Measurements from ENCODE around the gene UBR4. TPM values are rescaled to one million over a fixed set of nuclear protein-coding genes. Genes with fewer than 3 reads are reported as not detected.

The UBR4 gene
- polyA plus RNA-seq, 2 of the 4 experiments (the other 2 are of a cell fraction), result 55.8 to 74.3 TPM

DNA sequence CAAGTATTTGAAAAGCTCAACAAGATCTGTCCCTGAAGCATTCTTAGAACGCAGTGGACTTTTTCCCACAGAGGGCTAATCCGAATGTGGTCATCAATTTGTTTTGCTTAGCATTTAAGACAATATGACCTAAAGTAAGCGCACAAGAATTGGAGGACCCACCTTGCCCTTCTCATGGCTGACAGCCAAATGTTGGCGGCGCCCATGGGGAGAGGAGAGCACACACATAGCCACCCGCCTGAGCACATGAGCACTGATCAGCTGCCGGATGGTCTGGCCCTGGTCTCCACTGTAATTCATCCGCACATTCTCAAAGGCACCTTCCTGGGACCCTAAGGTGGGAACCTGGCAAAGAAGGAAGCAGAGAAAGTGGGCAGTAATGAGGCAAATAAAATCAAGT, 52.4 kb downstream of the UBR4 start (continued):
- TF ChIP-seq NFE2L2 (conservative IDR thresholded peaks at IDR 0.05; ENCODE audit: low read length) (no peak), POLR2A (IDR thresholded peaks at IDR 0.05; ENCODE audit: low read length) (no peak)

DNA sequence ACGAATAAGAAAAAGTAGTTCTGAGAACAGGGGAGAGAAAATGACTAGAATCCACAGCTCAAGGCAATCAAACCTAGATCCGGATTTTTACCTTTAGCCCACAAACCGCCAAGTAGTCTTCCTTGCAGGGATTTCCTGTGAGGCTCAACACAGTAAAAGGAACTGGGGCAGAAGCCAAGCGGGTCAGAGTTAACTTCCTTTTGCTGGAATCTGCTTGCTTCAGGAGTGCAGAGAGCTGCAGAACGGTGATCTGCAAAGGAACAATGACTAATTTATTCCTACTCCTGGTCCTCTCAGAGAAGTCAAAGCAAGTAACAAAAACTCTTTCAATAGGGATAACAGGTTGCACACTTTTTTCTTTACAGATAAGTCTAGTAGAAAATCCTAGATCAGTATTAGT, 53.4 kb downstream of the UBR4 start:
- ChIA-PET CTCF (interaction anchor here (1.3 kb wide), 1 partner anchor 61 kb away, joined by 3 read pairs; no protein-coding TSS in a partner anchor), POLR2A (no interaction called here)
- Histone ChIP-seq H3K27ac (no peak overlapping the region), H3K9me3 (no peaks in the 10 kb centered on the region), H3K4me3 (no peak overlapping the region), H3K4me2 (no peak overlapping the region), H3K4me1 (no peaks in the 10 kb centered on the region)
- ATAC-seq (no peak), DNase-seq (ENCODE audit: low read depth in 1 of 2, low spot score in 1 of 2) (no peak), FAIRE-seq (no peak)
- TF ChIP-seq, protein P1, sequence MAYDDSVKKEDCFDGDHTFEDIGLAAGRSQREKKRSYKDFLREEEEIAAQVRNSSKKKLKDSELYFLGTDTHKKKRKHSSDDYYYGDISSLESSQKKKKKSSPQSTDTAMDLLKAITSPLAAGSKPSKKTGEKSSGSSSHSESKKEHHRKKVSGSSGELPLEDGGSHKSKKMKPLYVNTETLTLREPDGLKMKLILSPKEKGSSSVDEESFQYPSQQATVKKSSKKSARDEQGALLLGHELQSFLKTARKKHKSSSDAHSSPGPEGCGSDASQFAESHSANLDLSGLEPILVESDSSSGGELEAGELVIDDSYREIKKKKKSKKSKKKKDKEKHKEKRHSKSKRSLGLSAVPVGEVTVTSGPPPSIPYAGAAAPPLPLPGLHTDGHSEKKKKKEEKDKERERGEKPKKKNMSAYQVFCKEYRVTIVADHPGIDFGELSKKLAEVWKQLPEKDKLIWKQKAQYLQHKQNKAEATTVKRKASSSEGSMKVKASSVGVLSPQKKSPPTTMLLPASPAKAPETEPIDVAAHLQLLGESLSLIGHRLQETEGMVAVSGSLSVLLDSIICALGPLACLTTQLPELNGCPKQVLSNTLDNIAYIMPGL (CRISPR knock-in tag; IDR thresholded peaks at IDR 0.05; ENCODE audit: borderline replicate concordance), result no peak
- TF ChIP-seq JUNB (IDR thresholded peaks at IDR 0.05) (no peak), TP53 (CRISPR knock-in tag; IDR thresholded peaks at IDR 0.05) (no peak), CBX2 (IDR thresholded peaks at IDR 0.05; ENCODE audit: borderline replicate concordance, low read depth) (no peak), MYC (IDR thresholded peaks at IDR 0.05; ENCODE audit: borderline replicate concordance, low read length) (no peak), SREBF2 (IDR thresholded peaks at IDR 0.05) (no peak), HDAC2 (IDR thresholded peaks at IDR 0.05) (no peak), FOXS1 (CRISPR knock-in tag; IDR thresholded peaks at IDR 0.05) (no peak), CEBPB (IDR thresholded peaks at IDR 0.05) (no peak), RAD21 (conservative IDR thresholded peaks at IDR 0.05 in 1 of 2, IDR thresholded peaks at IDR 0.05 in 1 of 2) (no peak), CHD2 (IDR thresholded peaks at IDR 0.05; ENCODE audit: low read length, partially characterized antibody) (no peak), MAZ (IDR thresholded peaks at IDR 0.05; ENCODE audit: borderline replicate concordance, low read depth, low read length) (no peak), CHD4 (IDR thresholded peaks at IDR 0.05; ENCODE audit: borderline replicate concordance) (no peak)
- TF ChIP-seq, protein P2, sequence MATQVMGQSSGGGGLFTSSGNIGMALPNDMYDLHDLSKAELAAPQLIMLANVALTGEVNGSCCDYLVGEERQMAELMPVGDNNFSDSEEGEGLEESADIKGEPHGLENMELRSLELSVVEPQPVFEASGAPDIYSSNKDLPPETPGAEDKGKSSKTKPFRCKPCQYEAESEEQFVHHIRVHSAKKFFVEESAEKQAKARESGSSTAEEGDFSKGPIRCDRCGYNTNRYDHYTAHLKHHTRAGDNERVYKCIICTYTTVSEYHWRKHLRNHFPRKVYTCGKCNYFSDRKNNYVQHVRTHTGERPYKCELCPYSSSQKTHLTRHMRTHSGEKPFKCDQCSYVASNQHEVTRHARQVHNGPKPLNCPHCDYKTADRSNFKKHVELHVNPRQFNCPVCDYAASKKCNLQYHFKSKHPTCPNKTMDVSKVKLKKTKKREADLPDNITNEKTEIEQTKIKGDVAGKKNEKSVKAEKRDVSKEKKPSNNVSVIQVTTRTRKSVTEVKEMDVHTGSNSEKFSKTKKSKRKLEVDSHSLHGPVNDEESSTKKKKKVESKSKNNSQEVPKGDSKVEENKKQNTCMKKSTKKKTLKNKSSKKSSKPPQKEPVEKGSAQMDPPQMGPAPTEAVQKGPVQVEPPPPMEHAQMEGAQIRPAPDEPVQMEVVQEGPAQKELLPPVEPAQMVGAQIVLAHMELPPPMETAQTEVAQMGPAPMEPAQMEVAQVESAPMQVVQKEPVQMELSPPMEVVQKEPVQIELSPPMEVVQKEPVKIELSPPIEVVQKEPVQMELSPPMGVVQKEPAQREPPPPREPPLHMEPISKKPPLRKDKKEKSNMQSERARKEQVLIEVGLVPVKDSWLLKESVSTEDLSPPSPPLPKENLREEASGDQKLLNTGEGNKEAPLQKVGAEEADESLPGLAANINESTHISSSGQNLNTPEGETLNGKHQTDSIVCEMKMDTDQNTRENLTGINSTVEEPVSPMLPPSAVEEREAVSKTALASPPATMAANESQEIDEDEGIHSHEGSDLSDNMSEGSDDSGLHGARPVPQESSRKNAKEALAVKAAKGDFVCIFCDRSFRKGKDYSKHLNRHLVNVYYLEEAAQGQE (IDR thresholded peaks at IDR 0.05), result no peak
- TF ChIP-seq, protein P3, sequence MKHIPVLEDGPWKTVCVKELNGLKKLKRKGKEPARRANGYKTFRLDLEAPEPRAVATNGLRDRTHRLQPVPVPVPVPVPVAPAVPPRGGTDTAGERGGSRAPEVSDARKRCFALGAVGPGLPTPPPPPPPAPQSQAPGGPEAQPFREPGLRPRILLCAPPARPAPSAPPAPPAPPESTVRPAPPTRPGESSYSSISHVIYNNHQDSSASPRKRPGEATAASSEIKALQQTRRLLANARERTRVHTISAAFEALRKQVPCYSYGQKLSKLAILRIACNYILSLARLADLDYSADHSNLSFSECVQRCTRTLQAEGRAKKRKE (CRISPR knock-in tag; IDR thresholded peaks at IDR 0.05; ENCODE audit: low read depth), result no peak
- TF ChIP-seq, protein P4, sequence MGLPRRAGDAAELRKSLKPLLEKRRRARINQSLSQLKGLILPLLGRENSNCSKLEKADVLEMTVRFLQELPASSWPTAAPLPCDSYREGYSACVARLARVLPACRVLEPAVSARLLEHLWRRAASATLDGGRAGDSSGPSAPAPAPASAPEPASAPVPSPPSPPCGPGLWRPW (IDR thresholded peaks at IDR 0.05), result no peak
- TF ChIP-seq, protein P5, sequence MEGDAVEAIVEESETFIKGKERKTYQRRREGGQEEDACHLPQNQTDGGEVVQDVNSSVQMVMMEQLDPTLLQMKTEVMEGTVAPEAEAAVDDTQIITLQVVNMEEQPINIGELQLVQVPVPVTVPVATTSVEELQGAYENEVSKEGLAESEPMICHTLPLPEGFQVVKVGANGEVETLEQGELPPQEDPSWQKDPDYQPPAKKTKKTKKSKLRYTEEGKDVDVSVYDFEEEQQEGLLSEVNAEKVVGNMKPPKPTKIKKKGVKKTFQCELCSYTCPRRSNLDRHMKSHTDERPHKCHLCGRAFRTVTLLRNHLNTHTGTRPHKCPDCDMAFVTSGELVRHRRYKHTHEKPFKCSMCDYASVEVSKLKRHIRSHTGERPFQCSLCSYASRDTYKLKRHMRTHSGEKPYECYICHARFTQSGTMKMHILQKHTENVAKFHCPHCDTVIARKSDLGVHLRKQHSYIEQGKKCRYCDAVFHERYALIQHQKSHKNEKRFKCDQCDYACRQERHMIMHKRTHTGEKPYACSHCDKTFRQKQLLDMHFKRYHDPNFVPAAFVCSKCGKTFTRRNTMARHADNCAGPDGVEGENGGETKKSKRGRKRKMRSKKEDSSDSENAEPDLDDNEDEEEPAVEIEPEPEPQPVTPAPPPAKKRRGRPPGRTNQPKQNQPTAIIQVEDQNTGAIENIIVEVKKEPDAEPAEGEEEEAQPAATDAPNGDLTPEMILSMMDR (IDR thresholded peaks at IDR 0.05), result no peak
- TF ChIP-seq, protein P6, sequence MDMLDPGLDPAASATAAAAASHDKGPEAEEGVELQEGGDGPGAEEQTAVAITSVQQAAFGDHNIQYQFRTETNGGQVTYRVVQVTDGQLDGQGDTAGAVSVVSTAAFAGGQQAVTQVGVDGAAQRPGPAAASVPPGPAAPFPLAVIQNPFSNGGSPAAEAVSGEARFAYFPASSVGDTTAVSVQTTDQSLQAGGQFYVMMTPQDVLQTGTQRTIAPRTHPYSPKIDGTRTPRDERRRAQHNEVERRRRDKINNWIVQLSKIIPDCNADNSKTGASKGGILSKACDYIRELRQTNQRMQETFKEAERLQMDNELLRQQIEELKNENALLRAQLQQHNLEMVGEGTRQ (IDR thresholded peaks at IDR 0.05), result no peak
- WGBS (ENCODE audit: missing lambda C conversion rate), result 92% methylated on average over 5 of the region's 5 CpGs
